RKO (cell line): ENCODE data around the gene TFEB.

Experiments used
- DNase-seq: peaks from one replicate; pipeline ENCODE4 v3.0.0-alpha.2; 2016; ENCODE audit warnings: low spot score

Gene TFEB

DNA sequence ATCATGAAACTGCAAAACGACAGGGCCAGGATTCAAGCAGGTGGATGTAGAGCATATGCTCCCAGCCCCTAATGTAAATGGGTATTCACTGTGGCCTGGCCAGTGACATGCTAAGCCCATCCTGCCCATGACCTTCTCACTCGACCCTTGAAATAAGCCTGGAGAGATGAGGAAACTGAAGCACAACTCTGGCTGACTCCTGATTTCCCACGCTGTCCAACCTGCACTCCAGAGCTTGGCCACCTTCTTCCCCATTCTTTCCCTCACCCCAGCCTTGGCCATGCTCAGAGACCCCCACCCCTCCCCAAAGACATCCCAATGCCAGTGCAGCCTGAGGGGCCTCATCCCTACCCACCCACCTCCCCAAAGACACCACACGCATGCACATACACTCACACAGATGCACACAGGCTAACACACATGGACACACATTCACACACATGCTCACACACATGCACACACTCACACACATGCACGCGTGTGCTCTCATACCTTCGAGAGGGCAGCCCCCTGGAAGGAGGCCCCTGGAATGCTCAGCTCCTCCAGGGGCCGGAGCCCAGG is 12.4 kb downstream of the TFEB start:
- no peak for DNase-seq

DNA sequence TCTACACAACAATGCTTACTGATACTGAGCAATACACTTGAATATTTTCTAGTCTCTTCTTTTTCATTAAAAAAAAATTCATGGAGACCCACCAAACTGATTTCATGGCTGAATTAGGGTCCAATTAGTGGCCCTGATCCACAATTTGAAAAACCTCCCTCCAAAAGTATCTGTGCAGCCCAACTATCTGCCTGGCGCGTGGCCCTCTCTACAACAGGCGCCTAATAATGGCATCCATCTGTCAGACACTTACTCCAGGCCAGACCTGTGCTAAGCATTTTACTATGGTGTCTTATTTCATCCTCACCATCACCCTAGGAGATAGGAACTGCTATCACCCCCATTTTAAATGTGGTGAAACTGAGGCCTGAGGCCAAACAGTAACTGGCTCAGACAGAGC is 14.0 kb downstream of the TFEB start:
- no peak for DNase-seq

DNA sequence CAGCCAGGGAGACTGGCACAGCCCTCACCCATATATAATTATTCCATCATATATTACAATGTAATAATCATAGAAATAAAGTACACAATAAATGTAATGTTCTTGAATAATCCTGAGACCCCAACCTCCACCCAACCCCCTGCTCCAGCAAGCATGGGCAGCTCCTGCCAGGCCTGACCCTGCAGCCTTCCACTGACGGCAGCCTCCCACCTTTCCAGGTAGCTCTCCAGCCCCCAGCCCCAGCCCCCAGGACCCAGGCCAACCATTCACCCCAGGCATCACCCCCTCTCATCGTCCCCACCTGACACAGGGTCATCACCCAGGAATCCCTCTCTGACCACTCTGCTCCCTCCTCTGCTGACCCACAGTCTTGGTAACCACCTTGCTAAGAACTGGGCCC is 14.6 kb downstream of the TFEB start:
- no peak for DNase-seq

DNA sequence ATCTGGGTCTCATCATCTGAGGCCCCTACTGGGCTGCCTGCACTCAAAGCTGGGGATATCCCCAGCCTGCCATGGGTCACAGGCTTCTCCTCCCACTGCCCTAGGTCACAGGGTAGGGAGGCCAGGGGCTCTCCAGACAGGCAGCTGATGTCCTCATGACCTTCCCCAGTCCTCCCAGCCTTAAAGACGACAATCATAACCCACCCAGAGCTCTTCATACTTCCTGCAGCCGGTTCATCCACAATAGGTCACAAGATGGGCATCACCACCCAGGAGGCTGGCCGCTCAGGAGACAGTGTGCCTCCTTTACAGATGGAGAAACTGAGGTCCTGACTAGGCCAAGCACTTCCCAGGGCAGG is 15.2 kb downstream of the TFEB start:
- DNase-seq, result no peak

DNA sequence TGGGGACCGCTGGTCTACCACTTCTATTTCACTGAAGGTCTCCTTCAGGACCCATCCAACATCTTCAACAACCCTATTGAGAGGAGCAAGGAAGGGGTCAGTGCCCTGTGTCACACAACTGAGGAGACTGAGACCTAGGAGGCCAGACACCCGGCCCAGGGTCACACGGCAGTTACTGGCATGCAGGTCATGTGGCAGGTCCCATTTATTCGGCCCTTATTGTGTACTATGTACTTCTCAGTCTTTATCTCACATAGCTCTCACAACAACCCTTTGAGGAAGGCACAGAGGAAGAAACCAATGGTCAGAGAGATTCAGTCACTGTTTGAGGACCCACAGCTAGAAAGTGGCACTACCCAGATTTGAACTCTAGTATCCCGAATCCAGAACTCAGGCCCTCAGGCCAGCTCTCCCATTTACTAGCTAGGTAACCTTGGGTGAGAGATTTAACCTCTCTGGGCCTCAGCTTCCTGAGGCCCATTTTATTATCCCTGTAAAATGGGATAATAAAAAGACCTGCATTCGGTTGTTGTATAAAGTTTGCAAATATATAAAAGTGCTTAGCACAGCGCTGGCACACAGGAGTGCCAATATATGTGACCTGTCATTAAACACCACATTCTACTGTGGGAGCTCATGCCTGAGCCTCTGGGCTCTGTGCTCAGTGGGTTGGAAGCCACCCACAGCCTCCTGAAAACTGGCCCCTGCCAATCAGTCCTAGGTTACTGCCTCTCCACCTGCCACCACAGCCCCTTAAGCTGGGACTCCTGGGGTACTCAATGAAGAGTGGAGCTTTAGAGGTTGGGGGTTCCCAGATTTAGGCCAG is 15.8 kb downstream of the TFEB start:
- no peak for DNase-seq

DNA sequence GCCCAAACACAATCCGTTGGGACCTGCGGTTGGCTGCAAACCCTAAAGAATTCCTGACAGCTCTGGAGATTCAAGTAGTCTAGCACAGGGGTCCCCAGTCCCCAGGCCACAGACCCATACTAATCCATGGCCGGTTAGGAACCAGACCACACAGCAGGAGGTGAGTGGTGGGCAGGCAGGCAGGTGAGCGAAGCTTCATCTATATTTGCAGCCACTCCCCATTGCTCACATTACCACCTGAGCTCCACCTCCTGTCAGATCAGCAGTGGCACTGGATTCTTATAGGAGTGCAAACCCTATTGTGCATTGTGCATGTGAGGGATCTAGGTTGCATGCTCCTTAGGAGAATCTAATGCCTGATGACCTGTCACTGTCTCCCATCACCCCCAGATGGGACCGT is 16.6 kb downstream of the TFEB start:
- DNase-seq, result no peak

DNA sequence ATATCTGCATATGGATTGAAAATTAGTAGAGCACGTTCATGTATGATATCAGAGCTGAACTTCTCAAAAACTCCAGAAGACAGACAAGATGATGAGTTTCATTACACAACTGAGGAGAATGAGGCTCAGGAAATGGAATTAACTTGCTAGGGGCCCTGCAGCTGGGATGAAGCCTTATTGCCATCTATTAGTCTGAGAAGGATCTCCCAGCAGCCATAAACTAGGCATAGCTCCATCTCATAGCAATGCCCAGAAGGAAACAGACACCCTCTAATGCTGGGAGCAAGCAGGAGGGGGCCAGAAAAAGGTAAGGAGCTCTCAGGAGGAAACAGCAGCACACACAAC is 18.0 kb downstream of the TFEB start:
- no peak for DNase-seq

DNA sequence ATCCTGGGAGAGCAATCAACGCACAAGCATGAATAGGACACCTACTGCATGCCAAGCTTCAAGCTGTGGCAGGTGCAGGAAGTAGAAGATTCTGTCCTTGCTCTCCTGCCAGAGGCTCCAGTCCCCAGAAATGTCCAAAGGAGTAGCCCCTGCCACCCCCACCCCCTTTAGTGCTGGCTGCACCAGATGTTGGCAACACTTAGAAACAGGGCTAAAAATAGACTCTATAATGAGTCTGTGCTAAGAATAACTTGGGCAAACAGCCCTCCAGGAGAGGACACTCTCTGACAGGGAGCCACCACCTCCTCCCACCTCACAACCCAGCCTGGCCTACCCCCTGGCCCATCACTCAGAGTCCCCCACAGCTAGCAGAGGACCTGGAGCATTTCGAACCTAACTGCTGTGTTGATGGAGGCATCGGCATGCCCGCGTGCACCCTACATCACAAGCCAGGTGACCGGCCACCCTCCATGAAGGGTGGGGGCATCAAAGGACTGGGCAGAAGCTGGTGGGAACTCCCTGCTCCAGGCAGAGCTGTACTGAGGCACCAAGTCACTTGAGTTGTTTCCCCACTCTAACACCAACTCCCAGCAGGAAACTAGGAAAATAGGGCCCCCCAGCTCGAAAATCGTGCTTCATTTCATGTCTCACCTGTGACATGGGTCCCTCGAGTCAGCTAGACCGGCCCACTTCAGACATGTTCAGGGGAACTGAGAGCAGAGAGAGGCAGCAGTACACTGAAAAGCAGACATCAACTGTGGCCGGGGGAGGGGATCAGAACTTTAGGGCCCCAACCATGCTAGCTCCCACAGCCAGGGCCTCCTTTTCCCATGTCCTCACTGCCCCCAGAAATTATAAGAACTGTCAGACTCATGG is 18.7 kb downstream of the TFEB start:
- DNase-seq, result no peak

DNA sequence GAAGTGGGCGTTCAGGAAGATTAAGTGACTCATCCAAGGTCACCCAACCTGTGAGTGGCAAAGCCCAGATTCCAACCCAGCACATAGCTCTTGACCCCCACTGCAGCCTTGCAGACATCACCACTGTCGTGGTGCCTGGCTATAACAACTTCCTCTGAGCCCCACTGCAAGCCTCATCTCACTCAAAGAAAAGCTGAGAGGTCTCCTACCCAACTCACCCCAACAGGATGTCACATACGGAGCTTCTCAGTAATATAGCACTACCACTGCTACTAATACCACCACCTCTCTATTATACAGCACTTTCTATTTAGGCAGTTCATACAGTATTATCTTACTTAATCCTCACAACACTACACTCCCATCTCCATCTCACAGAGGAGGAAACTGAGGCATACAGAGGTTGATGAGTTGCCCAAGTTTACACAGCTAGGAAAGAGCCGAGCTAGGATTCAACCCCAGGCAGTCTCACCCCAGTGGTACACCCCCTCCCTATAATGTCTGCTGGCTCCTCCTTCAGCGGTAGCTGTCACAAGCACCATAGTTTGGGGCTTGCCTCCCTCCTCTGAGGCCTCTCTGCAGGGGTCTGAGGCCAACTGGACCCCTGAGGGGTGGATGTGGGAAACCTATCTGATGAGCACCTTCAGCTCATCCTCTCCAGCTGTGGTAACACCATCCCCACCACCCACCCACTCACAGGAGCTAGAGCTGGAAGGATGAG is 19.5 kb downstream of the TFEB start:
- DNase-seq, result no peak

DNA sequence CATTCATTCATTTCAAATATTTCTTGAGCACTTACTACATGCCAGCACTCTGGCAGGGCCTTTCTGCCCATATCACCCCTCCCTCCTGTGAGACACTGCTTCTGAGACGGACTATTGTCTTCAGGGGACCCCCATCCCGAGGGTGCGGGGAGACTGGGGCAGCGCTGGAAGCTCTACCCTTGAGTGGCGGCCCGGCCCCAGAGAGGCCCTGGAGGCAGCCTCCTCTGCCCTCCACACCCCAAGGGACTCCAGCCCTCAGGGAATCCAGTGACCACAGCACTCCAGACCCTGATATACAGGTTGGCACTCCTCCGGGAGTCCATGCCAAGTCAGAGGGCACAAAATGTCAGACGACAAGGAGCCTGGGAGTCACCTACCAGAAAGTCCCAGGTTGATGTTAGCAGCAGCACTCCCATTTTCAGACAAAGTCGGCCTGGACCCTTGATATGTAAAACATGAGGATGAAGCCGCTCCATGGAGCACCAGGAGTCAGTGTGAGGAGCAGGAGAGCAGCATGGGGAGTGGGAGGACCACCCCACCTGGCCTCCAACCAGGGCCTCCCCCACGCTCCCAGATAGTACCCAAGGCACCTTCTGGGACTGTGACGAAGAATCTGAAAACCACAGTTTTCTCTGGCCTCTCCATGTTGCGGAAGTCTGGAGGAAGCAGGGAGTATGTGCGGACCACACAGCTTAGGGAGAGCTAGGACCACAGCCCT is 20.7 kb downstream of the TFEB start:
- DNase-seq, result no peak

DNA sequence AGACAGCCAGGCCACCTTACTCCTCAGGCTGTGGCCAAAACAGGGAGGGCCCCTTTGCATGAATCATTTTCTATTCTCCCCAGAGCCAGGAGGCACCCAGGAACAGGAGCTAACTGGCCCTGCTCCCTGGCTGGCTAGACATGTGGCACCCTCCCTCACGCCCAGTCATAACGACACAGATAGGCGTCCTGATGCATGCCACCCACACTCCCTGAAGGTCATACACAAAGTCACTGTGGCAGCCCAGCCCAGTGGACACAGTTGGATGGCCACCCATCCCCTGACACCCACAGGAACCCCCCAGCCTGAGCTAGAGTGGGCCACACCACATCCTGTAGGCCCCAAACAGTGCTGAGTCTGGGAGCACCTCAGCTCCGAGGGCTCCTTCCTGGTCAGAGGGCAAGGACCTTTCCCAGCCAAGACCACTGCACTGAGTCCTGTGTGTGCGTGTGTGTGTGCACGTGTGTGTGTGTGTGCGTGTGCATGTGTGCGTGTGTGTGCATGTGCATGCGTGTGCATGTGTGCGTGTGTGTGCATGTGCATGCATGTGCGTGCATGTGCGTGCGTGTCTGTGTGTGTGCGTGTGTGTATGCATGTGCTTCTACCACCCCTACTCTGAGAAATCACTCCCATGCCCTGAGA is 21.6 kb downstream of the TFEB start:
- no peak for DNase-seq

DNA sequence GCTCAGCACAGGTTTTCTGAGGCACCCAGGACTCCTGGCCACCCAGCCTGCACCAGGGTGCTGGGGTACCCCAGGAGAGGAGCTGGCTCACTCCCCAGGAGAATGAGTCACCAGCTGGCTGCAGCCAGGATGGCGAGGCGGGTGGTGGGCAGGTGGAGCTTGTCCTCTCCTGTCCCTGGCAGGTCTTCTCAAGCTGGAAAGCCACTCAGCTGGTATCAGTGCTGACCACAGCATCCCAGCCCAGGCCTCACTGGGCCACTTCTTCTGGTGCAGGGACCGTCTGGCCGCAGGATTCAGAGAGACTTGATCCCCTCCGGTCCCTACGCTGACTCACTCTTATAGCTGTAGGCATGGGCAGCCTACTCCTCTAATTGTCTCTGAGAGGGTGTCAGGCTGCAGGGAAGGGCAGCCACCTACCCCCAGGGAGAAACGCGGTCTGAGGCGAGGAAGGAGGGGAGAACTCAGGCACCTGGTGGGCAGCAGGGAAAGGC is 22.2 kb downstream of the TFEB start:
- no peak for DNase-seq

DNA sequence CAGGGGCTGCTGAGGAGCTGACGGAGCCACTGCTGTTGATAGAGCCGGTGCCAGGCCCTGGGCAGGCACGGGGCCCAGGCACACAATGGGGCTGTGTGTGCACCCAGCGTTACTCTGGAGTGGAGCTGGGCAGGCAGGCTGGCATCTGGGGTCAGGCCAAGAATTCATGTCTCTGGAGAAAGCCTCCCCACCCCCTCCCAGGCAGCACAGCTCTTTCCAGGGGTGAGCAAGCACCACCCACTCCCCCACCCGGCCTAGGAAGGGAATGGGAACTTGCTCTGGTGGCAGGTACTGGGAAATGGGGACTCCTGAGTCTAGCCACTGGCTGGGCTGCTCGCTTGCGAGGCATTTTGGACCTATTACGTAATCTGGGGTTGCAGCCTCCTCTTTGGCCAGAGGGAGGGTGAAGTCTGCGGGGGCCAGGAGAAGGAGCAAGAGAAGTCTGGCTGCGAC is 22.7 kb downstream of the TFEB start:
- DNase-seq, result no peak

DNA sequence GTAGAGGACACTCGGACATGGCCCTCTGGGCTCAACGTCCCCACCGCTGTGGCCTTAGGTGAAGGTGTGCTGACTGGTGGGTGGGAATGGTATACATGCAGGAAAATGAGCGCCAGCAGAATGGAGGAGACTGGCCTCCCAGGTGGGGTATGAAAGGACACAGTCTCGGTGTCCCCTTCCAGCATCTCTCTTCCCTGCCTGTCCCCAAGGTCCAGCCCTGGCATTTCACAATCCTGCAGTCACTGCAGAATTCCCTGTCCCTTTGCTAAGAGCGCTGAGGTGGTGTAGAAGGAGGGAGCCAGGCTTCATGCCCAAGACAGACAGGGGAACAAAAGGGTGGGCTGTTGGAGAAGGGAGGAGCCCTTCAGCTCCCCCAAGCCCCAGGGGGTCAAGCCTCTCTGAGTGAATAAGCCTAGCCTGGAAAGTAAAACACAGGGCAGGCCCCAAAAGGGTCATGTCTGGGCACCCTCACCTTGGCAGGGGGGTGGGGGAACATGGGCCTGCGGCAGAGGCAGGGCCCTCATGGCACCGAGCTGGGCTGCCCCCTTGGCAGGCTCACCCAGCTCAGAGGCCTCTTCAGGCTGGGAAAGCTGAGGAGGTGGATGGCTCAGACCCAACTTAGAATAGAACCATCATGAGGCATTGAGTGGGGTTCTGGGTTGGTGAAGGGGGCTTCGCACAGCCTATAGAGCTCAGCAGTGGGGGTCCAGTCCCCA is 23.9 kb downstream of the TFEB start:
- no peak for DNase-seq

DNA sequence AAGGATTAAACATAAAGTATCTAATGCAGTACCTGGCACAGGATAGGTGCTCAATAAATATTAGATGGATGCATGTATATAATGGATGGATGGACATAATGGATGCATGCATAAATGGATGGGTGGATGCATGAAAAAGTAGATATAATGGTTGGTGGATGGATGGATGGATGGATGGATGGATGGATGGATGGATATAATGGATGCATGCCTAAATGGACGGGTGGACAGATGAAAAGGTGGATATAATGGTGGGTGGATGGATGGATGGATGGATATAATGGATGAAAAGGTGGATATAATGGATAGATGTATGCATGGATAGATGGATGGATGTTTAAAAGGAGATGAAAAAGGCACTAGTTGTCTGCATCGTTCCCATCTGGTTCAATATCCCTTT is 26.0 kb downstream of the TFEB start:
- no peak for DNase-seq

DNA sequence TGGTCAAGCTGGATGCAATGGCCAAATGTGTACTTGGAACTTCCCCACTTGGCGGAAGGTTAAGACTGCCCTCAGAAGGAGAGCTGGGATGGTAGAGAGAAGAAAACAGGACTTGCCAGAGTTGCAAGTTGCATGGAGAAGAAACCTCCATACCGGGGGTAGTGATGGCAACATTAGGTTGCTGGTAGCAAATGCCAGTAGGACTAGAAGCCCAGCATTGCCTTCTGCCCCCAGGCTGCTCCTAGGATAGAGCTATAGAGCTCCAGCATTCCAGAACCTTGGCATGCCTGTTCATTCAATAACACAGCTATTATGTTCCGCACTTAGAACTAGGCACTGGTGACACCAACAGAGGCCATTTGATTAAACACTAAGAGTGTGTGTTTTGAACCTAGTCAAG is 26.6 kb downstream of the TFEB start:
- no peak for DNase-seq

DNA sequence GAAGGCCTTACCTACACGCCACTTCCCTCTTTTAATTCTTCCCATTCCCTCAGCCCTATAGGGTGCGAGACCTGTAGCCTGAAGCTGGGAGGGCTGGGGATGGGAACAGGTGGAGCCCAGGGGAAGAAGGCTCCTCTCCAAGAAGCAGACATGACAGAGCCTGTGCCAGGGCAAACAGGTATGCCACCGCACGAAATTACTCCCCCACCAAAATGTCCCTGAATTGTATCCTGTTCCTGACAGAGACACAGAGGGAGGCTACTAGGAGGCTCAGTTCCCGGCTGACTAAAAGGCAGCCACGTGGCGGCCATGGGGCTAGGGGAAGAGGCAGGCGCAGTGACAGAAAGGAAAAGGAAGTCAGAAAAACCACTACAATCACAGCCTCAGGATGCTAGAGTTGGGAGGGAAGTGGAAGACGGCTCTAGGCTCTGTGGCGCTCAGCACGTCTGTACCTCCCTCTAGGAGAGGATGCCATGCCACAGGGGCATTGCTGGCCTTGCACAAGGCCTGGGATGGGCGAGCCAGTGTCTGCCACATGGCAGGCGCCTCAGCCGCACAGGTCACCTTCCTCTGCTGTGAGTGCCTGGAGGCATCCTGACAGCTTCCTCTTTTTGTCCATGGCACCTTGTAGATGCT is 27.7 kb downstream of the TFEB start:
- DNase-seq, result no peak

DNA sequence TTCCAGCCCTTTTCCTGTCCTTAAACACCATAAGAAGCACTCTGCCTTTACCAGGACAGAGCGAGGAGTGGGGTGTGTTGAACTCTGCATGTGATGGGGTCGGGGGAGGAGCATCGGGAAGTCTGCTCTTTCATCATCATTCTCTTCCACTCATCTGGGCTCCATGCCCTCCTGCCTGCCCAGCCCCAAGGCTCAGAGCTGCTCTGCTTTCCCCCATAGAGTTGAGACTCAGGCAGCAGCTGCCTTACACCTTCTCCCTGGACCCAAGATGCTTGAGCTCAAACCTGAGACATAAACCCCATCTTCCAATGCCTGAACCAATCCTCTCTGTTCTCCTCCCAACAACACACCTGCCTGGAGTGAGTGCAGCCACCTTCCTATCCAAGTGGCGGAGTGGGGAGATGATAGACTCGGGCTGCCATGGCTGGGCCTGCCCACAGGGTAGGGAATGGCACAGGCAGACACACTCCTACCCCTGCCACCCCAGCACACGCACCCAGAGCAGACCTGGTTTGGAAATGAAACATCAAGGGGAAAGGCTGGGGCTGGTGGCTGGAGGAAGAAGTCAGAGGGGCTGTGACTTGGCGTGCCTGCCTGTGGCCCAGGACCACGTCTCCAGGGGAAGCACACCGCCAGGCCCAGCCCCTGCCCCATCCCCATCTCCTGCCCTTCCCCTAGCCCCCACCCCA is 28.4 kb downstream of the TFEB start:
- DNase-seq, result no peak
